ENCODE data around the gene STPG1.

STPG1 gene

GRCh38 chr1:24426744-24427544 lies 13.4 kb upstream of the STPG1 start:
- no peak for DNase-seq

- no peak for DNase-seq
Observed at GRCh38 chr1:24425922-24426321, 12.3 kb upstream of the STPG1 start.

GRCh38 chr1:24425441-24425840 lies 11.9 kb upstream of the STPG1 start:
- no peak for DNase-seq

GRCh38 chr1:24424990-24425389 lies 11.4 kb upstream of the STPG1 start:
- no peak for DNase-seq

GRCh38 chr1:24424207-24424606 lies 10.6 kb upstream of the STPG1 start:
- no peak for DNase-seq

- DNase-seq: no peak
Observed at GRCh38 chr1:24421502-24421901, 7.9 kb upstream of the STPG1 start.

- no peak for DNase-seq
Observed at GRCh38 chr1:24420547-24420946, 7.0 kb upstream of the STPG1 start.

GRCh38 chr1:24418898-24419628 lies 5.5 kb upstream of the STPG1 start:
- DNase-seq: peak; percentile 46

GRCh38 chr1:24417681-24418080 lies 4.1 kb upstream of the STPG1 start:
- DNase-seq: no peak

GRCh38 chr1:24416666-24417391 lies 3.2 kb upstream of the STPG1 start:
- DNase-seq: no peak

GRCh38 chr1:24415910-24416665 lies 2.5 kb upstream of the STPG1 start:
- DNase-seq: no peak

- DNase-seq: peak; percentile 93
Observed at GRCh38 chr1:24415334-24415909, 1.8 kb upstream of the STPG1 start, which contains the start of gene NIPAL3. Gene NIPAL3, plus strand, starts transcription at chr1:24415802. Its CDS starts 3,746 bp downstream, at chr1:24419548.

GRCh38 chr1:24414775-24415333 lies 1.3 kb upstream of the STPG1 start:
- DNase-seq: peak; percentile 36

- DNase-seq: no peak
Observed at GRCh38 chr1:24412408-24412807, 1.2 kb downstream of the STPG1 start.

- DNase-seq: no peak
Observed at GRCh38 chr1:24411963-24412362, 1.6 kb downstream of the STPG1 start.

GRCh38 chr1:24410750-24411149 lies 2.8 kb downstream of the STPG1 start:
- DNase-seq: no peak

- DNase-seq: no peak
Observed at GRCh38 chr1:24409535-24409934, 4.0 kb downstream of the STPG1 start.

- DNase-seq: no peak
Observed at GRCh38 chr1:24406788-24407187, 6.8 kb downstream of the STPG1 start.

GRCh38 chr1:24403806-24404205 lies 9.8 kb downstream of the STPG1 start:
- no peak for DNase-seq

- no peak for DNase-seq
Observed at GRCh38 chr1:24400065-24400464, 13.5 kb downstream of the STPG1 start.

- DNase-seq: no peak
Observed at GRCh38 chr1:24393892-24394291, 19.7 kb downstream of the STPG1 start.

Data from retina (tissue), 1 donor.